Mononuclear cell (primary cell): ENCODE measurements around the gene CD72. TPM values are rescaled to one million over a fixed set of nuclear protein-coding genes. Genes with fewer than 3 reads are reported as not detected.
"Not testable (repeated sequence)": the region's sequence is repeated elsewhere in the genome, so short reads cannot be mapped to it uniquely, and the experiment has no call there.

Experiments
- H3K27me3 ChIP-seq: 2 replicates; pipeline ENCODE4 v1.6.0; 2011; ENCODE audit warnings: low read length, control low read depth; ENCODE audit not compliant: insufficient read depth
- H3K4me1 ChIP-seq: 2 replicates; pipeline ENCODE4 v1.5.1; 2011; ENCODE audit warnings: mild to moderate bottlenecking, low read length, control low read depth; ENCODE audit not compliant: insufficient read depth
- H3K4me3 ChIP-seq: 2 replicates; pipeline ENCODE4 v1.5.1; 2011; ENCODE audit warnings: mild to moderate bottlenecking, low read length, moderate library complexity
- H3K9me3 ChIP-seq: 2 replicates; pipeline ENCODE4 v1.5.1; 2011; ENCODE audit warnings: low read depth, mild to moderate bottlenecking, control low read depth, low read length
- total RNA-seq: library from RNA; depleted of rRNA; stranded (reverse); fragments of >200 nt; gene quantifications from one replicate; pipeline ENCODE4 v1.2.3, GENCODE V29; 2012

CD72 gene
- total RNA-seq, 1 donor, result 4.9 TPM

DNA sequence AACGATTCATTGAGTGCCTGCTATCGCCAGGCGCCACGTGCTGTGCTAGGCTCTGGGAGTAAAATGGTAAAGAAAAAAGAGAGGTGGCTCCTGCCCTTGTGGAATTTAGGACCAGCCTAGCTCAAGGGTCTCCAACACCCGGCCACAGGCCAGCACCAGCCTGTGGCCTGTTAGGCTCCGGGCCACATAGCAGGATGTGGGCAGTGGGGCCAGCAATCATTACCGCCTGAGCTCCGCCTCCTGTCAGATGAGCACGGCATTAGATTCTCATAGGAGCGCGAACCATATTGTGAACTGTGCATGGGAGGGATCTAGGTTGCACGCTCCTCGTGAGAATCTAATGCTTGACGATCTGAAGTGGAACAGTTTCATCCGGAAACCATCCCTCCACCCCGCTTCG is 38.1 kb upstream of the CD72 start:
- Histone ChIP-seq H3K27me3 (no peaks in the 10 kb centered on the region), H3K4me3 (no peak overlapping the region), H3K9me3 (no peaks in the 10 kb centered on the region), H3K4me1 (peaks cover 60% of the 10 kb centered on the region)

DNA sequence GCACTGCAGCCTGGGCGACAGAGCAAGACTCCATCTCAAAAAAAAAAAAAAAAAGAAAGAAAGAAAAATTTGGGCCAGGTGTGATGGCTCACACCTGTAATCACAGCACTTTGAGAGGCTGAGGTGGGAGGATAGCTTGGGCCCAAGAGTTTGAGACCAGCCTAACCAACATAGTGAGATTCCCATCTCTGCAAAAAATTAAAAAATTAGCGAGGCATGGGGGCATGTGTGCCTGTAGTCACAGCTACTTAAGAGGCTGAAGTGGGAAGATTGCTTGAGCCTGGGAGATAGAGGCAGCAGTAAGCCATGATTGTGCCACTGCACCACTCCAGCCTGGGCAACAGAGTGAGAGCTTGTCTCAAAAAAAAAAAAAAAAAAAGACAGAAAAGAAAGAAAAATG is 35.4 kb upstream of the CD72 start:
- Histone ChIP-seq H3K27me3 (no peaks in the 10 kb centered on the region), H3K4me1 (peaks cover 57% of the 10 kb centered on the region), H3K9me3 (no peaks in the 10 kb centered on the region)

DNA sequence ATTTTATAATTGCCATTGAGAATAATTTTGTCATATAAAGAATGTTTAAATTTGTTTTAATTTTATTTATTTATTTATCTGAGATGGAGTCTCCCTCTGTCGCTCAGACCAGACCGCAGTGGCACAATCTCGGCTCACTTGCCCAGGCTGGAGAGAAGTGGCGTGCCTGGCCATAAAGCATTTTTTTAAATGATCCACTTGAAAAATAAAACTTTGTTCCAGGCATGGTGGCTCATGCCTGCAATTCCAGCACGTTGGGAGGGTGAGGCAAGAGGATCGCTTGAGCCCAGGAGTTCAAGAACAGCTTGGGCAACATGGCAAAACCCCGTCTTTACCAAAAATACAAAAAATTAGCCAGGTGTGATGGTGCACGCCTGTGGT is 34.6 kb upstream of the CD72 start:
- H3K4me1 ChIP-seq, result peaks cover 64% of the 10 kb centered on the region
- H3K27me3 ChIP-seq, result no peaks in the 10 kb centered on the region
- no peaks in the 10 kb centered on the region for H3K9me3 ChIP-seq
- H3K4me3 ChIP-seq, result no peak overlapping the region

More for the DNA sequence above, 35.4 kb upstream of the CD72 start:
- H3K4me3 ChIP-seq, result no peak overlapping the region

DNA sequence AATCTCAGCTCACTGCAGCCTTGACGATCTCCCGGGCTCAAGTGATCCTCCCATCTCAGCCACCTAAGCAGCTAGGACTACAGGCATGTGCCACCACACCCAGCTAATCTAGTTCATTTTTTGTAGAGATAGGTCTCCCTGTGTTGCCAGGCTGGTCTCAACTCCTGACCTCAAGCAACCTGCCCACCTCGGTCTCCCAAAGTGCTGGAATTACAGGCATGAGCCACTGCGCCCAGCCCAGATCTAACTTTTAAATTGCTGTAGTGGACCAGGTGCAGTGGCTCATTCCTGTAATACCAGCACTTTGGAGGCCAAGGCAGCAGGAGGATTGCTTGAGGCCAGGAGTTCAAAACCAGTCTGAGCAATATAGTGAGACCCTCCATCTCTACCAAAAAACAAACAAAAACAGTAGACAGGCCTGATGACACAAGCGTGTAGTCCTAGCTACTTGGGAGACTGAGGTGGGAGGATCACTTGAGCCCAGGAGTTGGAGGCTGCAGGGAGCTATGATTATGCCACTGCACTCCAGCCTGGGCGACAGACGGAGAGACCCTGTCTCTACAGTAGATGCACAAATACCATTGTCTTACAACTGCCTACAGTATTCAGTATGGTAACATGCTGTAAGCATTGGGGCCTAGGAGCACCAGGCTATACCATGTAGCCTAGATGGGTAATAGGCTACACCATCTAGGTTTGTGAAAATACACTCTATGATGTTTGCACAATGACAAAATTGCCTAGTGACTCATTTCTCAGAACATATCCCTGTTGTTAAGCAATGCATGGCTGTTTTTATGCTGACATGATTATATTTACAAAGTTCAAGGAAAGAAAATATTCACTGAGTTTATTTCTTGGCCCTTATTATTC is 34.0 kb upstream of the CD72 start:
- no peaks in the 10 kb centered on the region for H3K9me3 ChIP-seq
- no peaks in the 10 kb centered on the region for H3K27me3 ChIP-seq
- H3K4me3 ChIP-seq, result no peak overlapping the region
- H3K4me1 ChIP-seq, result peaks cover 64% of the 10 kb centered on the region

DNA sequence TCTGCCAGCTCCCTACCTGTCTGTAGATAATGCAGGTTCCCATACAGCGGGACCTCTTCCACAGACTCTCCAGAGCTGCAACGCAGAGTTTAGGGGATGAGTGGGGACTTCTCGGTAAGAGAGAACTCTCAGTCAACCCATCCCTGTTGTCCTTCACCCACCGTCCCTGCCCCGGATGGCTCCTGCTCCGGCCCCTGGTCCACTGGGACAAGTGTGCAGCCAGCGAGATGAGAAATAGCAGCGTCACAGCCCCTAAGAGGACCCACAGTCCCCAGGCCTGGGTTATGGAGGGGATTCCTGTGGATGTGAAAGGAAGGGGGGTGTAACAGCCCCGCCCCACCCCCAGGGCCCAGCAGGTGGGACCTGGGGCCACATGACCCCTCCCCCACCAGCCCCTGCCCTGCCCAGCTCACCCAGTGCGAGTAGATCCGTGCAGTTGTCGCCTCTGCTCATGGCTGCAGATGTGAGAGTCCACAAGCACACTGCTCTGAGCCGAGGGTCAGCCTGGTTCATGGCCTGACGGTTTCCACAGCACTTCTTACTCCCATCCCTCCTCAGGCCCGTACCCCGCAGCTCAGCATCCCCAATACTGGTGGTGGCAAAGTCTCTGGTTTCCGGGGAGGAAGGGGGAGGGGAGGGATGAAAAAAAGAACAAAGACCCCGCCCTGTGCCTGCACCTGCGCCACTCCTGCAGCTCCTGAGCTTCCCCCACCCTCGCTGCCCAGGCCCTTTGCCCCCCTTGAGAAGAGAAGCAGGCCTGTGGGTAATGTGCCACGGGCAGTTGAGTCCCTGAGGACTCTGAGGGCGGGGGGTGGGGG is 32.3 kb upstream of the CD72 start, which contains the start of gene SIT1:
Gene SIT1 (minus strand): TSS at position 591 of the 818 bp plus-strand sequence. CDS start 78 bp downstream, at position 513.
- no peaks in the 10 kb centered on the region for H3K27me3 ChIP-seq
- H3K9me3 ChIP-seq, result no peaks in the 10 kb centered on the region
- peaks cover 66% of the 10 kb centered on the region for H3K4me1 ChIP-seq
- H3K4me3 ChIP-seq, result peak within 1 kb of the TSS; percentile 51

DNA sequence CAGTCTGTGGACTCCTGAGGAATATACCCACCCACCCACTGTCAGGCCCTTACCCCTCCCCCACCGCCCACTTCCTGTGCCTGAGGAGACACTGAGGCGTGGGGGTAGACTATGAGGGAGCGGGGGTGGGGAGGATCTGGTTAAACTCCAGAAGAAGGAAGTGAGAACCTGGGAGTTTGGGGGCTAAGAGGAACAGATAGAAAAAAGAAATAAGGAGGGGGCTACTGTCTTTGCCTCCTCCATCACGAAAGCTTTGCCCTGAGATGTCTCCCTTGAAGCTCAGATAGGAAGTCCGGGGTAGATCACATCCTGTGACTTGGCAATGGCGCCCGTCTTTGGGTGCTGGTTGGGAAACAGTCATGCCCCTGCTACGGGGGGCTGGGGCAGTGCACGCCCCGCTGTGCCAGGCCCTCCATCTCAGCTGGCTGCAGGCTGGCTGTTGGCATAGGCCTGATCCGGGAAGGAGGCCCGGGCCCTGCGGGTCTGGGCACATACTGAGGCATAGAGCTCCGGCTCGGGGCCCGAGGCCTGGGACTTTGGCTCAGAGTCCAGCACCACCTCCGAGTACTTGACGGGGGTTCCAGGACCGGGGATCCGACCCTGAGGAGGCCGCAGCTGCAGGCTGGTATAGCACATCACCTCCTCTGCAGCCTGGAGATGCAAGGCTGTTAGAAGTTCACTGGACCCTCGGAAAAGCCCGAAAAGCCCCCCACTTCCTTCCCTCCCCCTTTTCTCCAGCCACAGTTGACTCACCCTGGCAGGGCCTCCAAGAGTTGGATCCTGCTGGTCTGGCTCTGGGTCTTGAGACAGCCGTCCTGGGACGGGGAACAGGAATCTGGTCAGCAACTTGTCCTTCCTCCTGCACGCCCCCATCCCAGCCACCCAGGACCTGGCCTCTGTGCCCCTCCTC is 31.5 kb upstream of the CD72 start:
- H3K4me1 ChIP-seq, result peaks cover 75% of the 10 kb centered on the region
- no peaks in the 10 kb centered on the region for H3K27me3 ChIP-seq
- no peaks in the 10 kb centered on the region for H3K9me3 ChIP-seq
- peak overlapping the region; percentile 51 for H3K4me3 ChIP-seq

DNA sequence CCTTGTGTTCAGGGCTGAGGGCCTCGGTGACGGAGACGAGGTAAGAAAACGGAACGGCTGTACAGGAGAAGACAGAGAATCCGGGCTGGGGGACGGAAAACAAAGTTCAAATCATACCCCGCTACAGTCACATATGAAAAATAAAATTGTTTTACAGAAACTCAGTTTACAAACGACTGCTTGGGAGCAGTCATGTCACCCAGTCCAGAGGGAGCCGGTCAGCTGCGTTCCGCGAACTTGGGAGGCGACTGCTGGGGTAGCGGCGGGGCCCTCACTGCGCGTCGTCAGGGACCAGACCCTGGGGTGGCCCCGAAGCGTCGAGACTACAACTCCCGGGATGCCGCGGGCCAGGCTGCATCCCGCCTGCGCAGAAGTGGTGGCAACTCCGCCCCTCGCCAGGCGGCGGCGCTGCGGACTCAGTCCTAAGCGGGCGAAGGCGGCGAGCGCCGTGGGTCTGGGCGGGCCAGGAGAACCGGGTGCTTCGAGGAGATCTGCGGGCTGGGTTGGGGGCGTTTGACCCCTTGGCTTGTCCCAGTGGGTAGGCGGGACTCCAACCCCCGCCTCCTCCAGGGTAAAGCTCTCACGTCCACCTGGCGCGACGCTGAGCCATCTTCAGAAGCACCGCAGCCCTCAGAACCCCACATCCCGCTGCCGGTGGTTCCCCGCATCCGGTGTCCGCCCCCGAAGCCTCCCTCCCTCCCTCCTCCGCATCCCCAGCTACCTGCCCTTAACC is 28.5 kb upstream of the CD72 start:
- Histone ChIP-seq H3K4me3 (peak overlapping the region; percentile 51), H3K9me3 (no peaks in the 10 kb centered on the region), H3K4me1 (peaks cover 92% of the 10 kb centered on the region), H3K27me3 (no peaks in the 10 kb centered on the region)

DNA sequence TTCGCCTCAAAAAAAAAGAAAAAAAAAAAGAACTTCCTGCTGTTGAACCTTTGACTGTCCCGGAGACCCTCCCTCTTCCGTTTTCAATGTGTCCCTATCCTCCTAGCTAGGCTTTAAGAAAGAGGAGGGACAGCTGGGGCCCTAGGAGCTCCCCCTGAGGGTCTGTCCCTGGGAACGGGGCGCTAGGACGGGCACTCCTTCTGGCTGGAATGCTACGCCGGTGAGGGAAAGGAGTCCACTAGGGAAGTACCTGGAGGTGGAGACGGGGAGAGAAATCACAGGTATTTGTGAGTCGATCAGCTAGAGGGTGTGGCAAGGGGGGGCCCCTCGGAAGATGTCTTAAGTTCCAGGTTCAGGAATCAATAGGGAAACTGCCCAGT is 27.9 kb upstream of the CD72 start:
- H3K4me1 ChIP-seq, result peaks cover 92% of the 10 kb centered on the region
- no peaks in the 10 kb centered on the region for H3K9me3 ChIP-seq
- no peaks in the 10 kb centered on the region for H3K27me3 ChIP-seq
- peak overlapping the region; percentile 51 for H3K4me3 ChIP-seq

DNA sequence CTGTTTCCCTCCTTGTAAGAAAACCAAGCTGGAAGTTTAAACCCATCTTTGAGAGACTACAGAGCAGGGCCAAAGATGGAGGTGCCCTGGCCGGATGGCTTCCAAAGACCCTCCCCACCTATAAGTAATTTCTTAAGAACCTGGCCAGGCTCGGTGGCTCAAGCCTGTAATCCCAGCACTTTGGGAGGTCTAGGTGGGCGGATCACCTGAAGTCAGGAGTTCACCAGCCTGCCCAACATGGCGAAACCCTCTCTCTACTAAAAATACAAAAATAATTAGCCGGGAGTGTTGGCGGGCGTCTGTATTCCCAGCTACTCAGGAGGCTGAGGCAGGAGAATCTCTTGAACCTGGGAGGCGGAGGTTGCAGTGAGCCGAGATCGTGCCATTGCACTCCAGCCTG is 27.5 kb upstream of the CD72 start:
- H3K9me3 ChIP-seq, result not testable (repeated sequence)
- Histone ChIP-seq H3K4me3 (peak overlapping the region; percentile 51), H3K4me1 (peaks cover 92% of the 10 kb centered on the region)

DNA sequence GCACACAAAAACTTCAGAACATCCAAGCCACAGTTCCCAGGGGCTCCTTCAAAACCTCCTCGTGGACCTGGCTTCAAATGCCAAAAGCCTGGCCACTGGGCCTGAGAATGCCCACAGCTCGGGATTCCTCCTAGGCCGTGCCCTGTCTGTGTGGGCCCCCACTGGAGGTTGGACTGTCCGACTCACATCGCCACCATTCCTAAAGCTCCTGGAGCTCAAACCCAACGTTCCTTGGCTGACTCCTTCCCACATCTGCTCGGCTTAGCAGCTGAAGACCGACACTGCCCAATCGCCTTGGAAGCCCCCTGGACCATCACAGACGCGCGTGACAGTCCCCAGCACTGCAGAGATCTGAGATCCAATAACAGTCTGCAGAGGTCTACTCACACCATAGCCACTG is 24.8 kb upstream of the CD72 start:
- Histone ChIP-seq H3K27me3 (no peaks in the 10 kb centered on the region), H3K4me3 (no peak overlapping the region), H3K9me3 (no peaks in the 10 kb centered on the region), H3K4me1 (peaks cover 95% of the 10 kb centered on the region)

More for the DNA sequence above, 27.5 kb upstream of the CD72 start:
- H3K27me3 ChIP-seq, result not testable (repeated sequence)

DNA sequence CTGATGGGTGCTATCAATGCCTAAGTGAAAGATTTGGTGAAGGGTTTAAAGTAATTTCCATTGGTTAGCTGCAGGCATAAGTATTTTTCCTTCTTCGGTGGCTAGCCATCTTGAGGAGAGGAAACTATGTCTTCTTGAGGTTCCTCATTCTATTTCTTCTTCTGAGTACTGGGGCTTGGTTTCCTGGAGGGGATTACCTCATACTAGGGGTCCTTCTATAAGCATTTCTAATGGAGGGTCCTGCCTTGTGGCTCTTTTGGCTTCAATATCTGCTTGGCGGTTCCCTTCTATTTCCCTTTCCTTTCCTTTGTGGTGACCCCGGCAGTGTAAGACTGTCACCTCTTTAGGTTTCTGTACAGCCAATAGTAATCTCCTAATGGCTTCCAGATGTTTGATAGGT is 23.3 kb upstream of the CD72 start:
- H3K4me3 ChIP-seq, H3K9me3 ChIP-seq, H3K27me3 ChIP-seq: not testable (repeated sequence)
- peaks cover 97% of the 10 kb centered on the region for H3K4me1 ChIP-seq

DNA sequence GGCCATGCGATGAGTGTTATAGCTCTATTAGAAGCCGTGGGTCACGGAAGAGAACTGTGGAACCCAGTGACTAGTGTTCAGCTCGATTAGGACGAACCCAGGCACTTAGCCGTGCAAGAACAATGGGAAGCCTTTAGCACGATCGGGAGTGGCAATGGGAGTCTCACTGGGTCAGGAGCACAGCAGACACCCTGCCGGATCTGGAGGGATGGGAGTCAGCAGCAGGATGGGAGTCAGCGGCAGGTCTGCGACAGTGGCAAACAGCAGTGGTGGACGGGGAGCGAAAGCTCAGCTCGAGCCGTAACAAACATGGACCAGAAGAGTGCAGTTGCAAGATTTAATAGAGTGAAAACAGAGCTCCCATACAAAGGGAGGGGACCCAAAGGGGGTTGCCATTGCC is 22.2 kb upstream of the CD72 start:
- not testable (repeated sequence) for H3K27me3 ChIP-seq
- peaks cover 98% of the 10 kb centered on the region for H3K4me1 ChIP-seq

DNA sequence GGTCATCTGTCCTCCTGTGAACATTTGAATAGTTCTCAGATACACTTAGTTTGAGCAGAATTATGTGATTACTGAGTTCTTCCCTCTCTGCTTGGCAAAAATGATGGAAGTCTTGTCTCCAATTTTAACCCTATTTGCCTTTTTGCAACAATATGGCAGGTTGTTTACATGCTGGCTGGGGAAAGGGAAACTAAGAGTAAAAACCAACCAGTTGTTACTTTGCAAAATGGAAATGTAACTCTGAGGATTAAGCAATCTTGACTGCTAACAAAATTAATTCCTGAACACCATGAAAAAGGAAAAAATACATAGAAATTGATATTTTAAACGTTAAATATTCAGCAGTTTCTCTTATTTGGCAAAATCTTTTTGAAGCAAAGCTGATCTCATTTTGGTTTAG is 21.4 kb upstream of the CD72 start:
- H3K4me3 ChIP-seq, result no peak overlapping the region
- H3K4me1 ChIP-seq, result peaks cover 98% of the 10 kb centered on the region
- H3K9me3 ChIP-seq, result no peaks in the 10 kb centered on the region
- no peaks in the 10 kb centered on the region for H3K27me3 ChIP-seq

More for the DNA sequence above, 22.2 kb upstream of the CD72 start:
- H3K4me3 ChIP-seq, H3K9me3 ChIP-seq: not testable (repeated sequence)

DNA sequence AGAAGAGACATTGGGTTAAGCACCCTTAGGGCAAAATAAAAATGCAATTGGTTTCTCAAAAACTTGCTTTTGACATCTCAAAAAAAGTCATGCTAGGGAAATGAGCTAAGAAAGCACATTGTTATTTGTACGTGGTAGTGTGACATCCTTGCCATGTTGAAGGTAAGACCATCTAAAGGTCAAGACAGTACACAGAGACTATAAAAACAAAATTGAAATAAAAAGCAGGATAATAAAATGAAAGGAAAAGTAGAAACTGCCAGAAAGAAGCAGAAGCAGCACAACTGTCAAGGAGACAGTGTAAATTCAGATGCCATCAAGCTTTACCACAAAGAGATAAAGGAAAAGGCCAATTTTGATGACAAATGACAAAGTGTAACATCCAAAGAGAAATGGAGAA is 21.0 kb upstream of the CD72 start:
- not testable (repeated sequence) for H3K9me3 ChIP-seq, H3K4me3 ChIP-seq, H3K27me3 ChIP-seq
- H3K4me1 ChIP-seq, result peaks cover 98% of the 10 kb centered on the region
